Endothelial cell of umbilical vein (primary cell): ENCODE measurements around the gene EFCAB13. TPM values are rescaled to one million over a fixed set of nuclear protein-coding genes. Genes with fewer than 3 reads are reported as not detected.

ENCODE experiments used
- BruUV-seq: library from RNA; stranded (reverse); fragments of 400-500 nt; replicated peaks from 2 replicates; lab custom pipeline; 2021; lab: Mats Ljungman, UMichigan
- CTCF ChIA-PET: fragments of 300-600, 350-600 bp; sonication (Branson Sonifier 250); formaldehyde crosslinking; loops from one replicate; lab custom pipeline; 2021; ENCODE audit warnings: antibody characterized with exemption, inconsistent platforms; lab: Charles Lee
- POLR2A ChIA-PET: fragments of 300-600, 350-600 bp; sonication (Branson Sonifier 250); formaldehyde crosslinking; loops from one replicate; lab custom pipeline; 2021; ENCODE audit warnings: antibody characterized with exemption, inconsistent platforms; lab: Charles Lee
- DNase-seq: peaks from one replicate; pipeline ENCODE4 v3.0.0-alpha.2; 2011; ENCODE audit warnings: low read depth, low spot score
- FAIRE-seq: peaks from 2 replicates; lab custom pipeline; 2011; peaks lifted over from hg19 to GRCh38; lab: Jason Lieb, UNC
- H2AFZ ChIP-seq: 2 replicates; pipeline ENCODE4 v1.6.0; 2012; ENCODE audit warnings: low read depth, low read length, control low read depth, inconsistent platforms
- H3K27ac ChIP-seq: 2 replicates; pipeline ENCODE4 v1.5.1; 2011; ENCODE audit warnings: low read depth, mild to moderate bottlenecking, control low read depth, low read length, moderate library complexity; ENCODE audit not compliant: insufficient read depth
- H3K27me3 ChIP-seq, 2 experiments: 2 replicates each; pipeline versions ENCODE4 v1.6.0 to v1.6.1; 2011; ENCODE audit warnings: low read length in 2 of 2, mixed read lengths in 1 of 2; ENCODE audit not compliant: control insufficient read depth in 2 of 2, insufficient read depth in 2 of 2
- H3K36me3 ChIP-seq, 2 experiments: 2 replicates in 1 of 2; 3 replicates in 1 of 2; pipeline ENCODE4 v1.5.1; 2011; ENCODE audit warnings: low read length in 2 of 2, mild to moderate bottlenecking in 1 of 2, moderate library complexity in 1 of 2; ENCODE audit not compliant: control insufficient read depth in 2 of 2, insufficient read depth in 2 of 2; ENCODE audit errors: extremely low read depth in 1 of 2
- H3K4me1 ChIP-seq: 3 replicates; pipeline ENCODE4 v1.5.1; 2011; ENCODE audit warnings: mild to moderate bottlenecking, low read length; ENCODE audit not compliant: control insufficient read depth, insufficient read depth; ENCODE audit errors: extremely low read depth
- H3K4me2 ChIP-seq: 2 replicates; pipeline ENCODE4 v1.6.1; 2011; ENCODE audit warnings: low read length, control low read depth, mixed read lengths; ENCODE audit not compliant: insufficient read depth
- H3K4me3 ChIP-seq, 3 experiments: fragments of 200-600 bp in 1 of 3; sonication (generic), shearing (Covaris generic) in 1 of 3; replicated peaks in 1 of 3; 2 replicates each; pipeline ENCODE4 v1.5.1; 2011 to 2016; ENCODE audit warnings: control low read depth in 3 of 3, low read length in 3 of 3, mild to moderate bottlenecking in 2 of 3, inconsistent platforms in 1 of 3, low read depth in 1 of 3, moderate library complexity in 1 of 3; ENCODE audit not compliant: insufficient read depth in 1 of 3
- H3K79me2 ChIP-seq: 2 replicates; pipeline ENCODE4 v1.6.0; 2012; ENCODE audit warnings: low read length, inconsistent platforms; ENCODE audit not compliant: control insufficient read depth, insufficient read depth
- H3K9ac ChIP-seq: replicated peaks from 2 replicates; pipeline ENCODE3; 2011; ENCODE audit warnings: low read length, control low read depth; ENCODE audit not compliant: insufficient read depth; ENCODE audit errors: extremely low read depth
- H3K9me1 ChIP-seq: replicated peaks from 3 replicates; pipeline ENCODE4 v1.6.0; 2011; ENCODE audit warnings: mild to moderate bottlenecking, low read length; ENCODE audit not compliant: control insufficient read depth, insufficient read depth; ENCODE audit errors: extremely low read depth
- H3K9me3 ChIP-seq: replicated peaks from 2 replicates; pipeline ENCODE4 v1.5.1; 2012; ENCODE audit warnings: low read length, inconsistent platforms; ENCODE audit not compliant: control insufficient read depth, insufficient read depth
- H4K20me1 ChIP-seq: replicated peaks from 2 replicates; pipeline ENCODE3; 2011; ENCODE audit warnings: mild to moderate bottlenecking, low read length; ENCODE audit not compliant: control insufficient read depth, insufficient read depth; ENCODE audit errors: extremely low read depth
- CTCF ChIP-seq, 2 donors: IDR thresholded peaks; 1 replicate in 1 of 2; 2 replicates in 1 of 2; pipeline ENCODE4 v1.5.1; 2011; ENCODE audit warnings: low read length in 2 of 2, mild to moderate bottlenecking in 2 of 2, moderate library complexity in 2 of 2, control low read depth in 1 of 2, inconsistent platforms in 1 of 2, low read depth in 1 of 2; ENCODE audit not compliant: insufficient read depth in 1 of 2; ENCODE audit errors: extremely low read depth in 1 of 2
- EZH2 ChIP-seq: IDR thresholded peaks from 2 replicates; pipeline ENCODE4 v1.6.1; 2012; ENCODE audit warnings: borderline replicate concordance, low read depth, mild to moderate bottlenecking, moderate library complexity, low read length, inconsistent platforms; ENCODE audit not compliant: severe bottlenecking
- FOS ChIP-seq: IDR thresholded peaks from 2 replicates; pipeline ENCODE4 v1.6.1; 2011; ENCODE audit warnings: mild to moderate bottlenecking, low read length, moderate library complexity, borderline replicate concordance; ENCODE audit not compliant: insufficient read depth
- GATA2 ChIP-seq: IDR thresholded peaks from 2 replicates; pipeline ENCODE4 v1.7.0; 2011; ENCODE audit warnings: low read depth, mild to moderate bottlenecking, moderate library complexity, mixed read lengths, low read length; ENCODE audit not compliant: insufficient read length, insufficient read depth
- JUN ChIP-seq: IDR thresholded peaks from 2 replicates; pipeline ENCODE4 v1.6.1; 2011; ENCODE audit warnings: borderline replicate concordance, low read depth; ENCODE audit not compliant: insufficient read length, insufficient read depth
- MAX ChIP-seq: IDR thresholded peaks from 2 replicates; pipeline ENCODE4 v1.6.1; 2011; ENCODE audit not compliant: insufficient read depth, insufficient read length
- MYC ChIP-seq: IDR thresholded peaks from one replicate; pipeline ENCODE4 v1.6.1; 2011; ENCODE audit warnings: mild to moderate bottlenecking, low read depth, low read length
- POLR2A ChIP-seq: IDR thresholded peaks from 2 replicates; pipeline ENCODE4 v1.6.1; 2012; ENCODE audit warnings: low read depth, mild to moderate bottlenecking, control low read depth, low read length
- POLR2AphosphoS5 ChIP-seq: IDR thresholded peaks from 2 replicates; pipeline ENCODE4 v1.6.1; 2012; ENCODE audit warnings: low read depth, mild to moderate bottlenecking, control low read depth, low read length, moderate library complexity; ENCODE audit not compliant: insufficient read depth
- dilution Hi-C: fragments of 300-500 bp; cut with MboI; formaldehyde crosslinking; loops from one replicate; pipeline ENCODE4 v1.15.0; 2019; ENCODE audit warnings: low sequenced_read_pairs; ENCODE audit not compliant: extremely low pct_ligation_motif_present
- intact Hi-C: fragments of 100-400 bp; cut with micrococcal nuclease; formaldehyde crosslinking; loops from one replicate; pipeline ENCODE4 v1.10.0; 2022
- polyA plus RNA-seq, 4 experiments: library from polyadenylated mRNA; depleted of rRNA in 3 of 4; stranded (reverse) in 3 of 4; unstranded in 1 of 4; fragments of >200 nt; gene quantifications; 2 replicates each; pipeline versions ENCODE4 v1.2.1 to v1.2.3, GENCODE V29; 2011 to 2012; ENCODE audit warnings: missing spikeins in 1 of 4
- total RNA-seq: library from RNA; stranded (reverse); gene quantifications from 2 replicates; pipeline ENCODE4 v1.2.3, GENCODE V29; 2021

EFCAB13 gene
- total and polyA plus RNA-seq, 2 donors (not counting 3 experiments of a cell fraction or from before 2014, with no cell fraction given) = 0.86 to 12.9 TPM

DNA sequence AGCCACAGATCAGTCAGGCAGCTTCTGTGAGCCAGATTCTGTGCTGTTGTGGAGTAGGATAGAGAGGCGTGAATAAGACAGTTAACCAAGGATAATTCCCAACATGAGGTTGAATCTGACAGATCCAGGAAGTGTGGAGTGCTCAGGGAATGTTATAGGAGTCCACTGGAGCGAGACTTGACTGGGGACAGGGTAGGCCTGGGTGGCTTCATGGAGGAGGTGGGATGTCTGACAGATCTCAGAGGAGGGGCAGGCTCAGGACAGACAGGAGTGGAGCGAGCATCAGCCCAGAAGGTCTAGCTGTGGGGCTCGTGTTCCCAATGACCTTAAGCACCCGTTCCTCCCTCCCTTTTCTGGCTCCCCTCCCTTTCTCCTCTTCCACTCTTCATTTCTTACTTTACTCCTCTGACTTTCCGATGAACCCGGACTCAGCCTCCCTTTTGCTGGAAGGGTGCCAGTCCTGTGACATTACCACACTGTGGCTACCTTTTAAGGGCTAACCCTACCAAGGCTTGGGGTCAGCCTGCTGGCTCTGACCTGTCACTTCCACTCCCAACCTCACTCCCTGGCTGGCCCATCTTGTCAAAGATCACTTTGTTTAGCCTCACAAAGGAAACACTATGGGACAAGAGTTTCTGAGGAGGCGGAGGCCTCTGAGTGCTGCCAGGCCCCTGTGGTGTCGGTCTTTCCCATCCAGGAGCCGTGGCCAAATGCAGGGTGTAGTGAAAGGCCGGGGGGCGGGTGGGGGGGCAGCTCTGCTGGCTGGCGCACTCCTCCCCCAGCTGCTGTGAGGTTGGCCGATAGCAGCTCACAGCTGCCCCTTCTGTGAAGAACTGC is 28.5 kb upstream of the EFCAB13 start:
- Histone ChIP-seq H2AFZ (no peak overlapping the region), H3K4me2 (no peak overlapping the region), H3K9me1 (no peaks in the 10 kb centered on the region), H3K27me3 (no peaks in the 10 kb centered on the region), H3K4me1 (peaks cover 15% of the 10 kb centered on the region), H3K27ac (peak overlapping the region; percentile 75), H4K20me1 (no peaks in the 10 kb centered on the region), H3K36me3 (peaks cover 0 to 29% of the 10 kb centered on the region in 2 experiments), H3K79me2 (no peaks in the 10 kb centered on the region), H3K9ac (no peak overlapping the region), H3K9me3 (no peaks in the 10 kb centered on the region), H3K4me3 (no peak overlapping the region)
- TF ChIP-seq MAX (no peak), POLR2A (no peak), GATA2 (no peak), POLR2AphosphoS5 (no peak), CTCF (IDR thresholded peaks at IDR 0.05; ENCODE audit: extremely low read depth in 1 of 2, insufficient read depth in 1 of 2, low read depth in 1 of 2, low read length in 2 of 2) (no peak), FOS (no peak), MYC (no peak), EZH2 (no peak), JUN (no peak)
- no TSS peak for BruUV-seq
- FAIRE-seq = no peak
- intact Hi-C loops (no loop called here), dilution Hi-C loops (no loop called here)
- no peak for DNase-seq
- ChIA-PET POLR2A (interaction anchor here (0.8 to 1.2 kb wide), 2 partner anchors 17 to 22 kb away, joined by 4 to 5 read pairs; no protein-coding TSS in a partner anchor), CTCF (interaction anchor here (1.0 to 1.7 kb wide), 3 partner anchors 10 to 20 kb away, joined by 3 to 6 read pairs (median 4); no protein-coding TSS in a partner anchor)
